ENCODE measurements around the gene TRIM29. TPM values are rescaled to one million over a fixed set of nuclear protein-coding genes. Genes with fewer than 3 reads are reported as not detected.

TRIM29 gene
- total RNA-seq, 2 experiments from 2014 or later, result not detected

DNA sequence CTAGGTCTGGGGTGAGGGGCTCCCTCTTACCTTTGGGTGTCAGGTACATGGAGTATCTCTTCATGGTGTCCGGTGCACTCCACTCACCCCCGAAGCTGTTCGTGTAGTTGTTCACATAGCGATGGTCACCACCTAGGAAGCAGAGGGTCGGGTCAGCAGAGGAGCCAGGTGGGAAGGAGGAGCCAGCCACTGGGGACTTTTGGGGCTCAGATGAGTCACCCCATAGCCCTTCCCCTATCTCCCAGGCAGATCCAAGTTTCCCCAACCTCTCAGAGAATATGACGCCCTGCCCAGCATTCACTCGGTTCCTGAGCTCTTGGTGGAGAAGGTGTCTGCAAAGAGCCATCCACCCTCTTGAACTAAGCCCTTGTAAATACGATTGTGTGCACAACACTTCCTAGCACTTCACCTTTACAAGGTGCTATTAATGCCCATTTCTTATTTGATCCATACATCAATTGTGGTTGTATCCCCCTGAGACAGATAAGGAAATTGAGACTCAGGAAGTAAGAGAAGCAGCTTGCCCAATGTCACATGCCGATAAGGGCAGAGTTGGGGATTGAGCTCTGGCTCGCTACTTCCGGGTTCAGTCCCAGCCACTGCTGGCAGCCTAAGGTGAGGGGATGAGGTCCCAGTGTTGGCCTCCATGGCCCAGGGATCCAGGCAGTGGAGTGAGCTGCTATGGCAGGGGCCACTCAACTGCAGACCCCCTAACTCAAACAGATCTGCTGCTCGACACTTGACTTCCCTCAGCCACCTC is 14.8 kb downstream of the TRIM29 start:
- intact Hi-C loops (cut with DNase I, micrococcal nuclease), result no loop called here
- Mint-ChIP-seq H3K27me3 (peaks cover 10% of the 10 kb centered on the region), H3K36me3 (ENCODE audit: low read depth) (no peaks in the 10 kb centered on the region), H3K4me1 (ENCODE audit: low read depth) (peaks cover 5% of the 10 kb centered on the region), H3K9me3 (no peaks in the 10 kb centered on the region), H3K4me3 (no peak overlapping the region), H3K27ac (no peak overlapping the region)
- Histone ChIP-seq H3K9me3 (ENCODE audit: control insufficient read depth in 1 of 2, insufficient read depth in 1 of 2, low read length in 2 of 2) (no peaks in the 10 kb centered on the region), H3K36me3 (ENCODE audit: insufficient read depth, low read length) (no peaks in the 10 kb centered on the region), H3K27ac (ENCODE audit: low read depth in 1 of 2, low read length in 2 of 2) (no peak overlapping the region), H3K27me3 (ENCODE audit: control insufficient read depth in 1 of 2, insufficient read depth in 2 of 2, low read length in 2 of 2) (no peaks in the 10 kb centered on the region), H3K4me1 (ENCODE audit: insufficient read depth, low read length) (no peaks in the 10 kb centered on the region), H3K4me3 (ENCODE audit: low read length) (no peak overlapping the region)
- ChIA-PET CTCF (no interaction called here), POLR2A (no interaction called here)
- ATAC-seq (ENCODE audit: poor library complexity) (no peak), DNase-seq (no peak)
- TF ChIP-seq, protein P1, sequence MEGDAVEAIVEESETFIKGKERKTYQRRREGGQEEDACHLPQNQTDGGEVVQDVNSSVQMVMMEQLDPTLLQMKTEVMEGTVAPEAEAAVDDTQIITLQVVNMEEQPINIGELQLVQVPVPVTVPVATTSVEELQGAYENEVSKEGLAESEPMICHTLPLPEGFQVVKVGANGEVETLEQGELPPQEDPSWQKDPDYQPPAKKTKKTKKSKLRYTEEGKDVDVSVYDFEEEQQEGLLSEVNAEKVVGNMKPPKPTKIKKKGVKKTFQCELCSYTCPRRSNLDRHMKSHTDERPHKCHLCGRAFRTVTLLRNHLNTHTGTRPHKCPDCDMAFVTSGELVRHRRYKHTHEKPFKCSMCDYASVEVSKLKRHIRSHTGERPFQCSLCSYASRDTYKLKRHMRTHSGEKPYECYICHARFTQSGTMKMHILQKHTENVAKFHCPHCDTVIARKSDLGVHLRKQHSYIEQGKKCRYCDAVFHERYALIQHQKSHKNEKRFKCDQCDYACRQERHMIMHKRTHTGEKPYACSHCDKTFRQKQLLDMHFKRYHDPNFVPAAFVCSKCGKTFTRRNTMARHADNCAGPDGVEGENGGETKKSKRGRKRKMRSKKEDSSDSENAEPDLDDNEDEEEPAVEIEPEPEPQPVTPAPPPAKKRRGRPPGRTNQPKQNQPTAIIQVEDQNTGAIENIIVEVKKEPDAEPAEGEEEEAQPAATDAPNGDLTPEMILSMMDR (IDR thresholded peaks at IDR 0.05), result no peak

- DNase-seq, result no peak
- peaks cover 5% of the 10 kb centered on the region for H3K27me3 Mint-ChIP-seq
- TF ChIP-seq, protein P1 (IDR thresholded peaks at IDR 0.05), result no peak
- no peaks in the 10 kb centered on the region for H3K4me1 ChIP-seq (ENCODE audit: insufficient read depth, low read length)
- ChIA-PET CTCF (no interaction called here), POLR2A (no interaction called here)
- no peaks in the 10 kb centered on the region for H3K9me3 ChIP-seq (ENCODE audit: control insufficient read depth in 1 of 2, insufficient read depth in 1 of 2, low read length in 2 of 2)
- H3K27me3 ChIP-seq (ENCODE audit: control insufficient read depth in 1 of 2, insufficient read depth in 2 of 2, low read length in 2 of 2), result no peaks in the 10 kb centered on the region
- ATAC-seq (ENCODE audit: poor library complexity), result no peak
- no peak overlapping the region for H3K4me3 Mint-ChIP-seq
- no peak overlapping the region for H3K4me3 ChIP-seq (ENCODE audit: low read length)
- no peak overlapping the region for H3K27ac ChIP-seq (ENCODE audit: low read depth in 1 of 2, low read length in 2 of 2)
- no peaks in the 10 kb centered on the region for H3K36me3 Mint-ChIP-seq (ENCODE audit: low read depth)
- H3K9me3 Mint-ChIP-seq, result no peaks in the 10 kb centered on the region
- no peaks in the 10 kb centered on the region for H3K36me3 ChIP-seq (ENCODE audit: insufficient read depth, low read length)
- intact Hi-C loops (cut with DNase I, micrococcal nuclease), result no loop called here
- H3K27ac Mint-ChIP-seq, result no peak overlapping the region
- H3K4me1 Mint-ChIP-seq (ENCODE audit: low read depth), result peaks cover 5% of the 10 kb centered on the region
These were observed 15.9 kb downstream of the TRIM29 start for GRCh38 chr11:120121914-120122473.

DNA sequence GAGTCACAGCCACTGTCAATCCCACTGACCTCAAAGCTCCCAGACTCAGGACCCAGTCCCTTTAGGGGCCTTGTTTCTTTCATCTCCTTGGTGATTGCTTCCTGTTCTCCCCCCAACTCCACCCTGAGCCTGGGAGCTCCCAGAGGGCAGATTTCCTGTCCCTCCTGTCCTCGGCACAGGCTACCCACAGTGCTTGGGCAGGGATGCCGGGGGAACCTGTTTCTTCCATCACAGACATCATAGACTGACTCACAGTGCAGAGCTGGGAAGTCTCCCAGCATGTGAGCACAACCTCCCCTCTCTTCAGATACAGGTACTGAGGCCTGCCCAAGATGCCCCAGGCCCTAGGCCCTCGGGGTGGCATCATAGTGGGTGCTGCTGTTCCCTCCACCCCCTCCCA is 16.6 kb downstream of the TRIM29 start:
- peaks cover 5% of the 10 kb centered on the region for H3K27me3 Mint-ChIP-seq
- Histone ChIP-seq H3K4me1 (ENCODE audit: insufficient read depth, low read length) (no peaks in the 10 kb centered on the region), H3K27me3 (ENCODE audit: control insufficient read depth in 1 of 2, insufficient read depth in 2 of 2, low read length in 2 of 2) (no peaks in the 10 kb centered on the region), H3K4me3 (ENCODE audit: low read length) (no peak overlapping the region), H3K27ac (ENCODE audit: low read depth in 1 of 2, low read length in 2 of 2) (no peak overlapping the region), H3K36me3 (ENCODE audit: insufficient read depth, low read length) (no peaks in the 10 kb centered on the region), H3K9me3 (ENCODE audit: control insufficient read depth in 1 of 2, insufficient read depth in 1 of 2, low read length in 2 of 2) (no peaks in the 10 kb centered on the region)
- ChIA-PET POLR2A (no interaction called here), CTCF (no interaction called here)
- H3K36me3 Mint-ChIP-seq (ENCODE audit: low read depth), result no peaks in the 10 kb centered on the region
- TF ChIP-seq, protein P1 (IDR thresholded peaks at IDR 0.05), result no peak
- DNase-seq, result no peak
- no peak for ATAC-seq (ENCODE audit: poor library complexity)
- no peak overlapping the region for H3K27ac Mint-ChIP-seq
- peaks cover 5% of the 10 kb centered on the region for H3K4me1 Mint-ChIP-seq (ENCODE audit: low read depth)
- H3K9me3 Mint-ChIP-seq, result no peaks in the 10 kb centered on the region
- H3K4me3 Mint-ChIP-seq, result no peak overlapping the region
- intact Hi-C loops (cut with DNase I, micrococcal nuclease), result no loop called here

All from CD4-positive, alpha-beta T cell (primary cell).